Ishikawa (cell line): ENCODE measurements around the gene LCE1D.

Experiments
- CEBPB ChIP-seq: IDR thresholded peaks from 2 replicates; pipeline ENCODE4 v1.6.1; 2012
- CREB1 ChIP-seq: IDR thresholded peaks from 2 replicates; pipeline ENCODE4 v1.6.1; 2012; ENCODE audit warnings: low read depth
- EGR1 ChIP-seq: IDR thresholded peaks from 2 replicates; pipeline ENCODE4 v1.6.1; 2012
- EP300 ChIP-seq: IDR thresholded peaks from 2 replicates; pipeline ENCODE4 v1.6.1; 2012; ENCODE audit warnings: borderline replicate concordance
- FOXM1 ChIP-seq: IDR thresholded peaks from 2 replicates; pipeline ENCODE4 v1.6.1; 2012; ENCODE audit warnings: low read depth, borderline replicate concordance
- NFIC ChIP-seq: IDR thresholded peaks from 2 replicates; pipeline ENCODE4 v1.6.1; 2012
- RAD21 ChIP-seq: IDR thresholded peaks from 2 replicates; pipeline ENCODE4 v1.6.1; 2012; ENCODE audit warnings: low read depth
- REST ChIP-seq: IDR thresholded peaks from 2 replicates; pipeline ENCODE4 v1.6.1; 2012; ENCODE audit warnings: low read depth, mild to moderate bottlenecking
- TAF1 ChIP-seq: IDR thresholded peaks from 2 replicates; pipeline ENCODE4 v1.6.1; 2012; ENCODE audit warnings: low read depth, mild to moderate bottlenecking
- TCF12 ChIP-seq: IDR thresholded peaks from 2 replicates; pipeline ENCODE4 v1.6.1; 2012; ENCODE audit warnings: low read depth
- TEAD4 ChIP-seq: IDR thresholded peaks from 2 replicates; pipeline ENCODE4 v1.6.1; 2012
- YY1 ChIP-seq: IDR thresholded peaks from 2 replicates; pipeline ENCODE4 v1.6.1; 2012; ENCODE audit warnings: low read depth
- ZBTB7A ChIP-seq: IDR thresholded peaks from 2 replicates; pipeline ENCODE4 v1.6.1; 2012; ENCODE audit warnings: low read depth
- TF ChIP-seq, protein P1 (sequence below): IDR thresholded peaks from 2 replicates; pipeline ENCODE4 v1.6.1; 2012
- TF ChIP-seq, protein P2 (sequence below): IDR thresholded peaks from 2 replicates; pipeline ENCODE4 v1.6.1; 2012

The LCE1D gene

DNA sequence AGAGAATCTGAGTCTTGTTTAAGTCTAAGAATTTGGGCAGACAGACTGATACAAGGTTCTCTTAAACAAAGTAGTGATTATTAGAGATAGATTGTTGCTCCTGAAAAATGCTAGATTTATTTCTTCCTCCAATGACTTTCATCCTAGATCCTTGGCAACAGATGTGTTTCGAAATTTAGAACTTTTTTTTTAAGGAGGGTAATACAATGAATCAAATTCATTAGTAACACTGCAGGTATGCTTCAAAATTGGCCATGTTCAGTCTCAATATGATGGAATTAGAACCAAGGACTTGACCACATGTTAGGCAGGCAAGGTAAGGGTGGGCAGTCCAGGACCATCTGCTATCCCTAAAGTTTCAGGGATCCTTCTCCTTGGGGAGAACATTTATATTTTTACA is 26.1 kb upstream of the LCE1D start:
- TF ChIP-seq CEBPB (no peak), RAD21 (no peak), FOXM1 (no peak), TEAD4 (no peak), YY1 (no peak), EP300 (no peak), ZBTB7A (no peak), EGR1 (no peak), TCF12 (no peak), CREB1 (no peak), TAF1 (no peak), REST (no peak), NFIC (no peak)
- TF ChIP-seq, protein P1, sequence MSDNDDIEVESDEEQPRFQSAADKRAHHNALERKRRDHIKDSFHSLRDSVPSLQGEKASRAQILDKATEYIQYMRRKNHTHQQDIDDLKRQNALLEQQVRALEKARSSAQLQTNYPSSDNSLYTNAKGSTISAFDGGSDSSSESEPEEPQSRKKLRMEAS, result no peak
- TF ChIP-seq, protein P2, sequence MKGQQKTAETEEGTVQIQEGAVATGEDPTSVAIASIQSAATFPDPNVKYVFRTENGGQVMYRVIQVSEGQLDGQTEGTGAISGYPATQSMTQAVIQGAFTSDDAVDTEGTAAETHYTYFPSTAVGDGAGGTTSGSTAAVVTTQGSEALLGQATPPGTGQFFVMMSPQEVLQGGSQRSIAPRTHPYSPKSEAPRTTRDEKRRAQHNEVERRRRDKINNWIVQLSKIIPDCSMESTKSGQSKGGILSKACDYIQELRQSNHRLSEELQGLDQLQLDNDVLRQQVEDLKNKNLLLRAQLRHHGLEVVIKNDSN, result no peak

DNA sequence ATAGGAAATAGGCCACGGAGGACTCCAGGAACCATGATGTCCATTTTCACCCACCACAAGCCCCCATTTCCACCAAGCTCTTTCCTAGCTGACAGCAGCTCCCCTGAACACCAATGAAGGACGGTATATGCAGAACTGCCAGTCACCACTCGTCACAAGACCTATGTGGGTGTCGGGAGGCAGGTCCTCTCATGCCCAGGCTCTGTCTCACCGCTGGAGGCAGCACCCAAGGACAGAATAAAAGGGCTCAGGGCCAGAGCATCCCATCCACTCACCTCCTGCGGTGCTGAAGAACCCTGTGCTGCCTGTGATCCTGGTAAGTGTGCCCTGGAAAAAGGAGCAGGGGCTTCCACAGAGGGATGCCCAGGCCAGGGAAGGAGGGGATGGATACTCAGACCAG is 21.6 kb upstream of the LCE1D start, which contains the start of gene LCE1F:
TSS of gene LCE1F (plus strand) at position 266 of the 400 bp plus-strand sequence. CDS start 1,232 bp downstream, outside the sequence.
- TF ChIP-seq RAD21, result no peak
- TF ChIP-seq TAF1, result no peak
- no peak for TF ChIP-seq CEBPB
- no peak for TF ChIP-seq EP300
- no peak for TF ChIP-seq YY1
- TF ChIP-seq EGR1, result no peak
- no peak for TF ChIP-seq FOXM1
- no peak for TF ChIP-seq TCF12
- no peak for TF ChIP-seq ZBTB7A
- TF ChIP-seq, protein P2, result no peak
- no peak for TF ChIP-seq CREB1
- no peak for TF ChIP-seq NFIC
- no peak for TF ChIP-seq REST
- TF ChIP-seq, protein P1, result no peak
- no peak for TF ChIP-seq TEAD4

DNA sequence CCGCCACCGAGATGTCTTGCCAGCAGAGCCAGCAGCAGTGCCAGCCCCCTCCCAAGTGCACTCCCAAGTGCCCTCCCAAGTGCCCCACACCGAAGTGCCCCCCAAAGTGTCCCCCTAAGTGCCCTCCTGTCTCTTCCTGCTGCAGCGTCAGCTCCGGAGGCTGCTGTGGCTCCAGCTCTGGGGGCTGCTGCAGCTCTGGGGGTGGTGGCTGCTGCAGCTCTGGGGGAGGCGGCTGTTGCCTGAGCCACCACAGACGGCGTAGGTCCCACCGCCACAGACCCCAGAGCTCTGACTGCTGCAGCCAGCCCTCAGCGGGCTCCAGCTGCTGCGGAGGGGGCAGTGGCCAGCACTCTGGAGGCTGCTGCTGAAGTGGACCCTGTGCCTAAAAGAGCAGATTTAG is 20.2 kb upstream of the LCE1D start:
- TF ChIP-seq NFIC (no peak), EP300 (no peak), RAD21 (no peak), FOXM1 (no peak), ZBTB7A (no peak), EGR1 (no peak), CREB1 (no peak)

- TF ChIP-seq CREB1 (no peak), TCF12 (no peak), CEBPB (no peak), ZBTB7A (no peak), NFIC (no peak), TAF1 (no peak), YY1 (no peak), TEAD4 (no peak), EP300 (no peak), FOXM1 (no peak)
- TF ChIP-seq, protein P2, result no peak
Measured at GRCh38 chr1:152777510-152778137, 18.9 kb upstream of the LCE1D start.

DNA sequence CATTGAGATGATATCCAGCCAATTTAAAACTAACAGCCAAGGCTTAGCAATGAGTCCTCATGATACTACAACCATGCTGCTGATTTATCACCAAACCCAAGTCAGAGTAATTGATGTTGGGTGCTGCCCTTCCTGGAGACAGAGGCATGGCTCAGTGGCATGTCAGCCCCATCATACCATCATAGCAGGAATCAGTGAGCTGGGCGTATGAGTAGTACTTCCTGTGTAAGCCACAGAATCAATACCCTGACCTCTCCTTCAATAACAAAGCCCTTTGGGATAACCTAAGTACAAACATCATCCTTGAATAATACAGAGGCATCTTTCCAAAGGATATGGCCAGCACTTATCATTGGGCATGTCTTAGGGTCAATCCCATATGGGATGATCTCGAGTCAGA is 13.4 kb upstream of the LCE1D start:
- no peak for TF ChIP-seq ZBTB7A
- TF ChIP-seq TEAD4, result no peak
- TF ChIP-seq NFIC, result no peak
- no peak for TF ChIP-seq TAF1
- no peak for TF ChIP-seq EGR1
- TF ChIP-seq, protein P2, result no peak
- TF ChIP-seq RAD21, result no peak
- no peak for TF ChIP-seq CEBPB
- no peak for TF ChIP-seq REST
- no peak for TF ChIP-seq CREB1
- no peak for TF ChIP-seq EP300
- no peak for TF ChIP-seq FOXM1
- no peak for TF ChIP-seq YY1
- no peak for TF ChIP-seq TCF12
